DND-41 (cell line): ENCODE measurements around the gene ENTPD6.

ENCODE experiments used
- ATAC-seq: fragments of 200-7000 bp; cut with Tn5 transposase; 3 replicates; pipeline ENCODE4 v1.9.1; 2021; ENCODE audit warnings: low read depth; ENCODE audit not compliant: insufficient read depth
- DNase-seq: peaks from one replicate; pipeline ENCODE4 v3.0.0-alpha.2; 2020
- H2AFZ ChIP-seq: 2 replicates; pipeline ENCODE4 v1.6.0; 2012; ENCODE audit warnings: low read depth, low read length
- H3K27ac ChIP-seq: 2 replicates; pipeline ENCODE4 v1.5.1; 2012; ENCODE audit warnings: low read length, inconsistent platforms
- H3K27me3 ChIP-seq: fragments of 200-600 bp; sonication (generic); 2 replicates; pipeline ENCODE4 v1.6.0; 2012; ENCODE audit warnings: low read length, mild to moderate bottlenecking, inconsistent platforms; ENCODE audit not compliant: insufficient read depth, poor library complexity
- H3K36me3 ChIP-seq: 2 replicates; pipeline ENCODE4 v1.5.1; 2012; ENCODE audit warnings: low read length, inconsistent platforms; ENCODE audit not compliant: insufficient read depth
- H3K4me1 ChIP-seq: 2 replicates; pipeline ENCODE4 v1.5.1; 2012; ENCODE audit warnings: mild to moderate bottlenecking, low read length; ENCODE audit not compliant: insufficient read depth
- H3K4me2 ChIP-seq: 2 replicates; pipeline ENCODE4 v1.6.0; 2012; ENCODE audit warnings: mild to moderate bottlenecking, moderate library complexity, low read length, inconsistent platforms; ENCODE audit not compliant: insufficient read depth
- H3K4me3 ChIP-seq, 2 experiments: fragments of 200-600 bp in 1 of 2; shearing (Covaris generic) in 1 of 2; 2 replicates each; pipeline ENCODE4 v1.5.1; 2012 to 2016; ENCODE audit warnings: inconsistent platforms in 2 of 2, low read length in 2 of 2, mild to moderate bottlenecking in 2 of 2, low read depth in 1 of 2, moderate library complexity in 1 of 2
- H3K79me2 ChIP-seq: 2 replicates; pipeline ENCODE4 v1.6.0; 2012; ENCODE audit warnings: low read length, inconsistent platforms; ENCODE audit not compliant: insufficient read depth
- H3K9ac ChIP-seq: 2 replicates; pipeline ENCODE4 v1.6.0; 2012; ENCODE audit warnings: low read depth, mild to moderate bottlenecking, inconsistent platforms, low read length, moderate library complexity
- H3K9me3 ChIP-seq: 2 replicates; pipeline ENCODE4 v1.5.1; 2012; ENCODE audit warnings: low read length, moderate library complexity, mild to moderate bottlenecking, inconsistent platforms; ENCODE audit not compliant: insufficient read depth, severe bottlenecking
- H4K20me1 ChIP-seq: 2 replicates; pipeline ENCODE4 v1.6.0; 2012; ENCODE audit warnings: low read length; ENCODE audit not compliant: insufficient read depth
- EZH2 ChIP-seq: IDR thresholded peaks from 3 replicates; pipeline ENCODE4 v1.6.1; 2012; ENCODE audit warnings: borderline replicate concordance, low read depth, mild to moderate bottlenecking, moderate library complexity, low read length, inconsistent platforms; ENCODE audit not compliant: severe bottlenecking
- TF ChIP-seq, protein P1 (sequence below): IDR thresholded peaks from 2 replicates; pipeline ENCODE4 v1.5.1; 2012; ENCODE audit warnings: borderline replicate concordance, low read length, moderate library complexity, mild to moderate bottlenecking; ENCODE audit not compliant: poor library complexity, severe bottlenecking; ENCODE audit errors: extremely low read depth

The ENTPD6 gene

DNA sequence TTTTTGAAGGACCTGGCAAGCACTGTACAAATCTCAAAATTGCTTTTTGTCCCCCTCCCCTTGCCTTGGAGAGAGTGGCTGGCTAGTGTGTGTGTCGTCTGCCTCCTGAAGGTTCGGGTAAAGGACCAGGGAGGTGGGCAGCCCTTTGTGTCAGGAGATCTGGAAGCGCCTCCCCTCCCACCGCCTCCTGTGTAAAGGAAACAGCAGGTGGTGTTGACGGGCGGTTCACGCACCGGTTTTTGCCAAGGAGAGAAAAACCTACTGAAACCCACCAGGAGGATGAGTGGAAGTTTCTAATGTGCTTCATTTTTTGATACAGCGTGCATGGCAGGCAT is 1.2 kb downstream of the ENTPD6 start:
- H3K79me2 ChIP-seq, result peaks cover 58% of the 10 kb centered on the region
- DNase-seq (peak; percentile 14), ATAC-seq (no peak)
- H3K4me1 ChIP-seq, result peaks cover 40% of the 10 kb centered on the region
- H3K4me3 ChIP-seq, result peak overlapping the region in 1 of 2 experiments; percentile 91; a peak in 2 of 4 replicates
- peak overlapping the region; percentile 96 for H3K9ac ChIP-seq
- no peaks in the 10 kb centered on the region for H3K27me3 ChIP-seq
- H3K36me3 ChIP-seq, result peaks cover 9% of the 10 kb centered on the region
- H3K27ac ChIP-seq, result peak overlapping the region; percentile 84
- H4K20me1 ChIP-seq, result peaks cover 18% of the 10 kb centered on the region; the same call in 1 of the 2 replicates
- H3K4me2 ChIP-seq, result peak overlapping the region; percentile 98
- H3K9me3 ChIP-seq, result no peaks in the 10 kb centered on the region
- H2AFZ ChIP-seq, result no peak overlapping the region
- TF ChIP-seq EZH2, result no peak
- TF ChIP-seq, protein P1, sequence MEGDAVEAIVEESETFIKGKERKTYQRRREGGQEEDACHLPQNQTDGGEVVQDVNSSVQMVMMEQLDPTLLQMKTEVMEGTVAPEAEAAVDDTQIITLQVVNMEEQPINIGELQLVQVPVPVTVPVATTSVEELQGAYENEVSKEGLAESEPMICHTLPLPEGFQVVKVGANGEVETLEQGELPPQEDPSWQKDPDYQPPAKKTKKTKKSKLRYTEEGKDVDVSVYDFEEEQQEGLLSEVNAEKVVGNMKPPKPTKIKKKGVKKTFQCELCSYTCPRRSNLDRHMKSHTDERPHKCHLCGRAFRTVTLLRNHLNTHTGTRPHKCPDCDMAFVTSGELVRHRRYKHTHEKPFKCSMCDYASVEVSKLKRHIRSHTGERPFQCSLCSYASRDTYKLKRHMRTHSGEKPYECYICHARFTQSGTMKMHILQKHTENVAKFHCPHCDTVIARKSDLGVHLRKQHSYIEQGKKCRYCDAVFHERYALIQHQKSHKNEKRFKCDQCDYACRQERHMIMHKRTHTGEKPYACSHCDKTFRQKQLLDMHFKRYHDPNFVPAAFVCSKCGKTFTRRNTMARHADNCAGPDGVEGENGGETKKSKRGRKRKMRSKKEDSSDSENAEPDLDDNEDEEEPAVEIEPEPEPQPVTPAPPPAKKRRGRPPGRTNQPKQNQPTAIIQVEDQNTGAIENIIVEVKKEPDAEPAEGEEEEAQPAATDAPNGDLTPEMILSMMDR, result no peak

DNA sequence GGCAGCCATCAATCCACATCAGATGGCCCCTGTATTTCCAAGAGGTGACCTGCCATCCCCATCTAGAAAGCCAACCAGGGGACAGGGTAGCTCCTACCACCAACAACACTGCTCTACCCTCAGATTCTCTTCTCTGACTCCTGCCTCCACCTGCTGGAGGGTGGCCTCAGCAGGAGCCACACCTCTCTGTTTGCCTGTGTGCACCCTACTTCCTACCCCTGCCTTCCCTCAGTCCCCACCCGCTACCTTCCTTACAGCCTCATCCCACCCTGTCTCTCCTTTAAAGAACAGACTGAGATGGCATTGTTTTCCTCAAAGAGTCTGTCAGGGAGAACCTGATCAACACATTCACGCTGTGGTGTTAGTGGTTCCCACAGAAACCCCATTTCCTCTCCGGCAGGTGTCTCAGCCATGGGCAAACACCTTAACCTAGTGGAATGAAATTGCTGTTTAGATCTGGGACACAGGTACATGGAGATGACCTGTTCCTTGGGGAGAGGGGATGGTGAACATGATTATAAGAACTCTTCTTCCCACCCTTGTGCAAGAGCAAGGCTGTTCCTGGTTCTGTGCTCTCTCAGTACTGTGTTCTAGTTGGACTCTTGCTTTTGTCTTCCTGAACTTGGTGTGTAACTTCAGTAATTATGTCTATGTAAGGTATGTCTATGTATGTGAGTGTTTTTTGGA is 1.8 kb downstream of the ENTPD6 start:
- H3K9me3 ChIP-seq, result no peaks in the 10 kb centered on the region
- peaks cover 40% of the 10 kb centered on the region for H3K4me1 ChIP-seq
- DNase-seq, result peak; percentile 12
- peak overlapping the region in 1 of 2 experiments; percentile 91; a peak in 2 of 4 replicates for H3K4me3 ChIP-seq
- H3K36me3 ChIP-seq, result peaks cover 9% of the 10 kb centered on the region
- no peak for ATAC-seq
- peak overlapping the region; percentile 42 for H3K27ac ChIP-seq
- H4K20me1 ChIP-seq, result peaks cover 18% of the 10 kb centered on the region; the same call in 1 of the 2 replicates
- H2AFZ ChIP-seq, result no peak overlapping the region
- no peaks in the 10 kb centered on the region for H3K27me3 ChIP-seq
- TF ChIP-seq, protein P1, result peak; percentile 29
- TF ChIP-seq EZH2, result no peak
- H3K4me2 ChIP-seq, result peak overlapping the region; percentile 98
- H3K79me2 ChIP-seq, result peaks cover 63% of the 10 kb centered on the region
- H3K9ac ChIP-seq, result peak overlapping the region; percentile 96

DNA sequence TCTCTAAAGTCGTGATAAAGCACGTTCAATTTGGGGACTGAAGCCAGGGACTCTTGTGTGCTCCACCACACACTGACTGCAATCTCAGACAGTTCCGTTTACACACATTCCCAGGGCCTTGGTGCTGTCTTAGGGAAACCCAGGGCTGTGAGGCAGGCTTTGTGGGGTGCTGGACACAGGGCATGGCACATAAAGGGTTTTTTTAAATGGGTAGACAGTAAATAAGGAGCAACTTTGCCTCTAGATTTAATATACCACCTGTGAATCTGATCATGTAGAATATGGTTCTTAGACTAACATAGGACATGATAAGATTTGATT is 2.3 kb downstream of the ENTPD6 start:
- TF ChIP-seq EZH2, result no peak
- TF ChIP-seq, protein P1, result no peak
- ATAC-seq (no peak), DNase-seq (no peak)
- peaks cover 18% of the 10 kb centered on the region; the same call in 1 of the 2 replicates for H4K20me1 ChIP-seq
- peak overlapping the region; percentile 96; the same call in 1 of the 2 replicates for H3K9ac ChIP-seq
- H3K27me3 ChIP-seq, result no peaks in the 10 kb centered on the region
- peaks cover 9% of the 10 kb centered on the region for H3K36me3 ChIP-seq
- H3K4me1 ChIP-seq, result peaks cover 40% of the 10 kb centered on the region
- H3K27ac ChIP-seq, result no peak overlapping the region; the same call in 1 of the 2 replicates
- H2AFZ ChIP-seq, result no peak overlapping the region
- H3K4me2 ChIP-seq, result peak overlapping the region; percentile 98; the same call in 1 of the 2 replicates
- H3K4me3 ChIP-seq, result no peak overlapping the region; a peak in 1 of 4 replicates
- peaks cover 68% of the 10 kb centered on the region for H3K79me2 ChIP-seq
- H3K9me3 ChIP-seq, result no peaks in the 10 kb centered on the region
